Spleen (tissue), 11 donors: ENCODE results near the gene TTC14. TPM values are rescaled to one million over a fixed set of nuclear protein-coding genes. Genes with fewer than 3 reads are reported as not detected.

Source experiments
- DNase-seq: peaks from one replicate; pipeline ENCODE4 v3.0.0-alpha.2; 2020
- H3K27ac ChIP-seq, 8 donors: fragments of 200-600 bp; sonication (generic) in 7 of 8; 1 replicate in 4 of 8; 2 replicates in 4 of 8; pipeline versions ENCODE4 v1.5.0 to v1.8.0; 2016 to 2021; ENCODE audit warnings: inconsistent platforms in 4 of 8, mild to moderate bottlenecking in 4 of 8, moderate library complexity in 1 of 8
- H3K27me3 ChIP-seq, 7 donors: fragments of 200-600 bp; sonication (generic) in 6 of 7; replicated peaks in 1 of 7; 1 replicate in 4 of 7; 2 replicates in 3 of 7; pipeline versions ENCODE4 v1.5.0 to v1.8.0; 2016 to 2021; ENCODE audit warnings: inconsistent platforms in 3 of 7, mild to moderate bottlenecking in 1 of 7
- H3K36me3 ChIP-seq, 6 donors: fragments of 200-600 bp; sonication (generic) in 5 of 6; 1 replicate in 4 of 6; 2 replicates in 2 of 6; pipeline versions ENCODE4 v1.5.0 to v1.8.0; 2016 to 2021; ENCODE audit warnings: inconsistent platforms in 2 of 6
- H3K4me1 ChIP-seq, 6 donors: fragments of 200-600 bp; sonication (generic) in 5 of 6; 1 replicate in 3 of 6; 2 replicates in 3 of 6; pipeline versions ENCODE4 v1.5.0 to v1.8.0; 2016 to 2021; ENCODE audit warnings: inconsistent platforms in 3 of 6
- H3K4me3 ChIP-seq, 8 donors: fragments of 200-600 bp; sonication (generic) in 7 of 8; 1 replicate in 4 of 8; 2 replicates in 4 of 8; pipeline versions ENCODE4 v1.5.0 to v1.8.0; 2016 to 2021; ENCODE audit warnings: inconsistent platforms in 4 of 8, mild to moderate bottlenecking in 4 of 8, moderate library complexity in 2 of 8
- H3K9me3 ChIP-seq, 8 donors: fragments of 200-600 bp; sonication (generic) in 7 of 8; 1 replicate in 4 of 8; 2 replicates in 4 of 8; pipeline versions ENCODE4 v1.5.0 to v1.8.0; 2016 to 2021; ENCODE audit warnings: inconsistent platforms in 4 of 8
- POLR2A ChIP-seq, 3 donors: fragments of 450-650 bp; IDR thresholded peaks; one replicate each; pipeline ENCODE4 v1.5.1; 2017; ENCODE audit warnings: antibody characterized with exemption in 3 of 3, mild to moderate bottlenecking in 1 of 3
- POLR2AphosphoS5 ChIP-seq, 3 donors: sonication (generic); formaldehyde crosslinking; IDR thresholded peaks; one replicate each; pipeline ENCODE4 v1.5.1; 2017; ENCODE audit warnings: antibody characterized with exemption in 3 of 3
- WGBS, 5 donors: extraction: QIAGEN DNeasy Blood & Tissue Kit in 3 of 5; methylation state at CpG; one replicate each; pipeline versions ENCODE4 v1.1.5 to v1.1.7; 2013 to 2018; 5-methylcytosine and 5-hydroxymethylcytosine counted together
- intact Hi-C: fragments of 100-400 bp; cut with DNase I; formaldehyde crosslinking; loops from one replicate; pipeline ENCODE4 v1.15.0; 2023; ENCODE audit warnings: low total_unique reads
- polyA plus RNA-seq, 3 donors: library from polyadenylated mRNA; stranded (reverse); fragments of 200-250 nt; gene quantifications; one replicate each; pipeline ENCODE4 v1.2.1, GENCODE V29; 2013
- small RNA-seq, 4 donors: library from RNA; depleted of rRNA; stranded (forward); fragments of <200 nt; gene quantifications; one replicate each; pipeline ENCODE3, GENCODE V24; 2016
- total RNA-seq, 7 donors: library from RNA; depleted of rRNA in 3 of 7; stranded (reverse); fragments of >200 nt in 3 of 7; fragmentation: NEBNext Ultra II Directional in 4 of 7; extraction: Animal tissue kit (Norgen Biotek cat#: 25700) in 4 of 7; gene quantifications; one replicate each; pipeline versions ENCODE4 v1.1.0 to v1.2.1, GENCODE V29; 2016 to 2021
- TF ChIP-seq, protein P1 (sequence below), 11 experiments: fragments of 200-600 bp in 7 of 11; fragments of 450-650 bp in 4 of 11; sonication (generic) in 4 of 11; IDR thresholded peaks in 8 of 11; conservative IDR thresholded peaks in 3 of 11; 1 replicate in 7 of 11; 2 replicates in 4 of 11; pipeline versions ENCODE4 v1.4.0 to v1.8.0; 2016 to 2021; ENCODE audit warnings: antibody characterized with exemption in 11 of 11, inconsistent platforms in 4 of 11, mild to moderate bottlenecking in 1 of 11
- donor health status: healthy with polysubstance abuse.
- donor health status: DM: no; HTN: no; CAD: no; lungs with moderate emphysema.
- donor health status: DM: no; HTN: no; CAD: no.
- donor health status: Bipolar disorder and iron deficiency.
- donor health status: healthy.
- donor health status: DM: no; HTN: no; CAD: no.
- donor health status: DM: yes; HTN: yes; CAD: no.

Gene TTC14
- total and polyA plus RNA-seq, 10 donors, result 23.8 to 101 (median 66.7) TPM

DNA sequence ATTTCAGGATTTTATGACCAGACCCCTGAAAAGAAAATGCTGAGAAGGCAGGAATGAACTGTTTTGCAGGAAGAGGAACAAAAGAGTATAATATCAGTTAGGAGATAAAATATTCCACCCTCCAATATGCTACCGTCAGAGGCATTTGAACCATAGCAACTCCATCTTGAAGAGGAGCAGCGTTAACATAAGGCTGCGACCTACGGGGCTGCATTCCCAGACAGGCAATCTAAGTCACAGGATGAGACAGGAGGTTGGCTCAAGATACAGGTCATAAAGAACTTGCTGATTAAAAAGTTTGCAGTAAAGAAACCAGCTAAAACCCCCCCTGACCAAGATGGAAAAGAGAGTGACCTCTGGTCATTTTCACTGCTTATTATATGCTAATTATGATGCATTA, 54.4 kb downstream of the TTC14 start:
- H3K27me3 ChIP-seq, result peaks cover 0 to 17% (median 0%) of the 10 kb centered on the region in 7 donors
- TF ChIP-seq POLR2A (IDR thresholded peaks at IDR 0.05) (no peak), POLR2AphosphoS5 (IDR thresholded peaks at IDR 0.05) (no peak)
- TF ChIP-seq, protein P1, sequence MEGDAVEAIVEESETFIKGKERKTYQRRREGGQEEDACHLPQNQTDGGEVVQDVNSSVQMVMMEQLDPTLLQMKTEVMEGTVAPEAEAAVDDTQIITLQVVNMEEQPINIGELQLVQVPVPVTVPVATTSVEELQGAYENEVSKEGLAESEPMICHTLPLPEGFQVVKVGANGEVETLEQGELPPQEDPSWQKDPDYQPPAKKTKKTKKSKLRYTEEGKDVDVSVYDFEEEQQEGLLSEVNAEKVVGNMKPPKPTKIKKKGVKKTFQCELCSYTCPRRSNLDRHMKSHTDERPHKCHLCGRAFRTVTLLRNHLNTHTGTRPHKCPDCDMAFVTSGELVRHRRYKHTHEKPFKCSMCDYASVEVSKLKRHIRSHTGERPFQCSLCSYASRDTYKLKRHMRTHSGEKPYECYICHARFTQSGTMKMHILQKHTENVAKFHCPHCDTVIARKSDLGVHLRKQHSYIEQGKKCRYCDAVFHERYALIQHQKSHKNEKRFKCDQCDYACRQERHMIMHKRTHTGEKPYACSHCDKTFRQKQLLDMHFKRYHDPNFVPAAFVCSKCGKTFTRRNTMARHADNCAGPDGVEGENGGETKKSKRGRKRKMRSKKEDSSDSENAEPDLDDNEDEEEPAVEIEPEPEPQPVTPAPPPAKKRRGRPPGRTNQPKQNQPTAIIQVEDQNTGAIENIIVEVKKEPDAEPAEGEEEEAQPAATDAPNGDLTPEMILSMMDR (IDR thresholded peaks at IDR 0.05 in 8 of 11, conservative IDR thresholded peaks at IDR 0.05 in 3 of 11), result no peak
- no peak overlapping the region for H3K27ac ChIP-seq
- no peaks in the 10 kb centered on the region for H3K9me3 ChIP-seq
- no peak overlapping the region for H3K4me3 ChIP-seq
- no peak for DNase-seq
- no peaks in the 10 kb centered on the region for H3K36me3 ChIP-seq
- H3K4me1 ChIP-seq, result no peaks in the 10 kb centered on the region
- intact Hi-C loops, result no loop called here
- 58 to 70% (median 61%) methylated on average over 4 of the region's 4 CpGs for WGBS, 5 donors

DNA sequence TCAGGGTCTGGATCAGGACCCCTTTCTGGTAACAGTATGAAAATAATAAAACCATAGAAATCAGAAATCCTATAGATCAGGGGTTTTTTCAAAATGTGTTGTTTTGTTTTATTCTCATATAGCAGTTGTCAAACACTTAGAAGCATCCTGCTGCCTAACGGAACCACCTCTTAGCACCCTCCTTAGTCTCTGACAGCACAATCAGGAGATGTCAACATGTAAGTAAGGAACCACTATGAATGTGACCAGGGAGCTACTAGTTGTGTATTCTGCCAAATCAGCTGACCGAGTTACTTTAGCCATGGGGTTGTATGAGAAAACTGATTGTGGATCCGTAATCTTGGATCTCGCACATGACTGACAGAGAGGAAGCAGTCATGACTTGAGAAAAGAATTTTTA, 55.1 kb downstream of the TTC14 start:
- no peak overlapping the region for H3K27ac ChIP-seq
- peaks cover 0 to 12% (median 0%) of the 10 kb centered on the region in 7 donors for H3K27me3 ChIP-seq
- no peaks in the 10 kb centered on the region for H3K9me3 ChIP-seq
- 77 to 83% (median 80%) methylated on average over 4 of the region's 4 CpGs for WGBS, 5 donors
- intact Hi-C loops, result no loop called here
- H3K4me1 ChIP-seq, result no peaks in the 10 kb centered on the region
- H3K36me3 ChIP-seq, result no peaks in the 10 kb centered on the region
- no peak for DNase-seq
- TF ChIP-seq POLR2AphosphoS5 (IDR thresholded peaks at IDR 0.05) (no peak), POLR2A (IDR thresholded peaks at IDR 0.05) (no peak)
- TF ChIP-seq, protein P1 (IDR thresholded peaks at IDR 0.05 in 8 of 11, conservative IDR thresholded peaks at IDR 0.05 in 3 of 11), result no peak
- H3K4me3 ChIP-seq, result no peak overlapping the region

Small RNA genes within 50 kb of the gene (small RNA-seq; reads per million reads assigned to genes)
- 0 reads per million in 4 donors for gene AC068298.1
- 0 reads per million in 4 donors for gene RNU6-486P

Other genes starting within 250 kb of the TTC14 start
- under 1 TPM in 2 of 7 donors, not detected in 5; 0.13 to 0.34 TPM for gene CCDC39, start 77.3 kb downstream of the TTC14 start, total RNA-seq
- gene CCDC39, start 77.3 kb downstream of the TTC14 start, polyA plus RNA-seq, result under 1 TPM in 1 of 3 donors, not detected in 2; 0.11 TPM